Mesodermal cell (in vitro differentiated cells): Measurements from ENCODE around the gene GPR132.
A peak's percentile ranks its signal among the peaks of the same experiment; 100 is the strongest.

Source experiments
- H3K27ac ChIP-seq: 2 replicates; pipeline ENCODE4 v1.7.0; 2013; ENCODE audit warnings: mild to moderate bottlenecking, low read depth, low read length, moderate library complexity; ENCODE audit not compliant: severe bottlenecking
- H3K36me3 ChIP-seq: 2 replicates; pipeline ENCODE4 v1.7.1; 2013; ENCODE audit warnings: mild to moderate bottlenecking, low read length, moderate library complexity; ENCODE audit not compliant: control insufficient read depth, insufficient read depth
- H3K4me1 ChIP-seq: one replicate; pipeline ENCODE4 v1.7.1; 2013; ENCODE audit warnings: mild to moderate bottlenecking, low read length; ENCODE audit not compliant: insufficient read depth, control insufficient read depth, poor library complexity, severe bottlenecking
- H3K4me3 ChIP-seq: 2 replicates; pipeline ENCODE4 v1.7.0; 2013; ENCODE audit warnings: low read length, control low read depth, mild to moderate bottlenecking; ENCODE audit not compliant: insufficient read depth, poor library complexity, severe bottlenecking; ENCODE audit errors: extremely low read depth
- H3K9me3 ChIP-seq: 2 replicates; pipeline ENCODE4 v1.7.1; 2013; ENCODE audit warnings: mild to moderate bottlenecking, low read length, moderate library complexity; ENCODE audit not compliant: control insufficient read depth
- WGBS, 2 experiments: methylation state at CpG; one replicate each; pipeline ENCODE4 v1.1.5; 2013; ENCODE audit warnings: missing lambda C conversion rate in 2 of 2; ENCODE audit not compliant: insufficient coverage in 2 of 2; 5-methylcytosine and 5-hydroxymethylcytosine counted together

Gene GPR132

DNA sequence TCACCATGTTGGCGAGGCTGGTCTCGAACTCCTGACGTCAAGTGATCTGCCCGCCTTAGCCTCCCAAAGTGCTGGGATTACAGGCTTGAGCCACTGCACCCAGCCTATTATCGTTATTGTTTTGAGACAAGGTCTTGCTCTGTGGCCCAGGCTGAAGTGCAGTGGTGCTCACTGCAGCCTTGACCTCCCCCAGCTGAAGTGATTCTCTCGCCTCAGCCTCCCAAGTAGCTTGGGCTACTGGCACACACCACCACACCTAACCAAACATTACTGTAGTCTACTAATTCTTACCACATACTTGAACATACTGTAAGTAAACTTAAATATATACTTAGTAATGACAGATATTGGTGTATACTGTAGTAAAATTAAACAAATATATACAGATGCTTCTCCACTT lies 39.8 kb downstream of the GPR132 start:
- WGBS, 2 experiments = 97 to 100% methylated on average over 5 to 6 of the region's 6 CpGs
- H3K27ac ChIP-seq = no peak overlapping the region

DNA sequence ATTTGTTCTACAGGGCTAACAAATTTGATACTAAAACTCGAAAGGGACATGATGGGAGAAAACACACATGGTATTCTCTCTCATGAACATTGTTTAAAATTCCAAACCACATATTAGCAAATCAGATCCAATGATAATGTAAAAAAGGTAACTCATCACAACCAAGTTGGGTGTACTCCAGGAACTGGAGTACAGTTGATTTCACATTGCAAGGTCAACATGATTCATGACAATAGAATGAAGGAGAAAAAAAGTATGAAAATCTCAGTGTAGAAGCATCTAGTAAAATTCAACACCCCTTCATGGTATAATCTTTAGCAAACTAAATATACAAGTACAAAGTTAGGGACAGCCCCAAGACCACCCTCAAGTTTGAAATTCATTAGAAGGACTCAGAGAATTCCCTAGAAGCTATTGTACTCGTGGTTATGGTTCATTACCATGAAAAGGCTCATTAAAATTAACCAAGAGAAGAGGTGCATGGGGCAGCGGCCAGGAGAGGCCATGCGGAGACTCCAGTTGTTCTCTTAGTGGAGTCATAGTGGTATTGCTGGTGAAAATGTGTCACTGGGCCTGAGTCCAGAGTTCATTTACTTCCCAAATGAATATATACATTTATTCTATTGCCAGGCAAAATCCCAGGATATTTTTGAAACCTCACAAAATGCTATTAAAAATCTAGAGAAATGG lies 41.3 kb downstream of the GPR132 start:
- 57% methylated on average over 2 of the region's 4 CpGs; no CpG with 5 or more reads in 1 of the 2 experiments for WGBS, 2 experiments
- H3K36me3 ChIP-seq = peaks cover 5% of the 10 kb centered on the region
- no peak overlapping the region for H3K4me3 ChIP-seq
- no peaks in the 10 kb centered on the region for H3K9me3 ChIP-seq
- peaks cover 31% of the 10 kb centered on the region for H3K4me1 ChIP-seq
- H3K27ac ChIP-seq = peak overlapping the region; percentile 79

More for the DNA sequence above, 39.8 kb downstream of the GPR132 start:
- peaks cover 26% of the 10 kb centered on the region for H3K4me1 ChIP-seq
- H3K36me3 ChIP-seq = no peaks in the 10 kb centered on the region
- H3K4me3 ChIP-seq = no peak overlapping the region
- H3K9me3 ChIP-seq = no peaks in the 10 kb centered on the region

- Histone ChIP-seq H3K4me1 (peaks cover 38% of the 10 kb centered on the region), H3K9me3 (no peaks in the 10 kb centered on the region), H3K36me3 (peaks cover 12% of the 10 kb centered on the region), H3K4me3 (no peak overlapping the region), H3K27ac (no peak overlapping the region)
- 88 to 94% methylated on average over 9 to 11 of the region's 11 CpGs for WGBS, 2 experiments
Observed at GRCh38 chr14:105023144-105023543, 42.1 kb downstream of the GPR132 start.

DNA sequence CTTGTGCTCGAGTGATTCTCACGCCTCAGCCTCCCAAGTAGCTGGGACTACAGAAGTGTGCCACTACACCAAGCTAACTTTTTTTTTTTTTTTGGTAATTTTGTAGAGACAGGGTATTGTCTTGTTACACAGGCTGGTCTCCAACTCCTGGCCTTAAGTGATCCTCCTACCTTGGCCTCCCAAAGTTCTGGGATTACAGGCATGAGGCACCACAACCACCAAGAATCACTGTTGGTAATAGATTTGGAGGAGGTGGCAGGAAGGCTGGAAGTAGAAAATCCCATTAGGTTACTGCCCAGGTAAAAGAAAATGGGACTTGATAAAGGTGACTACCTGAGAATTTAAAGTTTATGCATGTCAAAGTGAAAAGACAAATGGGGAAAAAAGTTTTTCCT lies 43.0 kb downstream of the GPR132 start:
- Histone ChIP-seq H3K4me3 (peak overlapping the region; percentile 73), H3K9me3 (no peaks in the 10 kb centered on the region), H3K36me3 (peaks cover 17% of the 10 kb centered on the region), H3K4me1 (peaks cover 44% of the 10 kb centered on the region), H3K27ac (no peak overlapping the region)
- 83% methylated on average over 2 of the region's 2 CpGs; no CpG with 5 or more reads in 1 of the 2 experiments for WGBS, 2 experiments

DNA sequence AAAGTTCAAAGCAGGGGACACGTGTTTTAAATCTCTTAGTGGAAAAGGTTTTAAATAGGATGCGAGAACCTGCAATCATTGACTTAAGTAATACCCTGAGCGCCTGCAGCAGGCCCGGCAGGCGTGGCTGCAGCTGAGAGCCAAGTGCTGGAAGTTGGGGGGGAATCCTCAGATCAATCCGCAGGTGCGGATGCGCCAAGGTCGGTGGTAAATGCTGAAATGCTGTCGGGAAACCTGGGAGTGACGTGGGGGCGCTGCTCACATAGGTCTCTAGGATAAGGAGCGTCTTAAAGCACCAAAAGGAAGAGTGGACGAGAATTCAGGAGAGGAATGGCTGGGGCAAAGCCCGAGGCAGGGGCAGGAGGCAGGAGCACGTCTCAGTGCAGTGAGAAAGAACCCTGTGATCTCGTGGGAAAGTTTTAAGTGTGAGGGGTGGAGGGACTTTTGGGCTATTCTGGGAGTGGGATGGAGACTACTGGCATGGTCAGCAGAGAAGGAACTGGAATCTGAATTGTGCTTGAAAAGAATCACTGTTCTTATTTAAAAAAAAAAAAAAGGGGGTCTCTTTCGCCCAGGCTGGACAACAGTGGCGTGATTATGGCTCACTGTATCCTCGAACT lies 43.5 kb downstream of the GPR132 start:
- peak overlapping the region; percentile 78 for H3K27ac ChIP-seq
- H3K36me3 ChIP-seq = peaks cover 21% of the 10 kb centered on the region
- 1 to 14% methylated on average over 13 to 20 of the region's 20 CpGs for WGBS, 2 experiments
- H3K4me3 ChIP-seq = peak overlapping the region; percentile 73
- no peaks in the 10 kb centered on the region for H3K9me3 ChIP-seq
- peaks cover 48% of the 10 kb centered on the region for H3K4me1 ChIP-seq

DNA sequence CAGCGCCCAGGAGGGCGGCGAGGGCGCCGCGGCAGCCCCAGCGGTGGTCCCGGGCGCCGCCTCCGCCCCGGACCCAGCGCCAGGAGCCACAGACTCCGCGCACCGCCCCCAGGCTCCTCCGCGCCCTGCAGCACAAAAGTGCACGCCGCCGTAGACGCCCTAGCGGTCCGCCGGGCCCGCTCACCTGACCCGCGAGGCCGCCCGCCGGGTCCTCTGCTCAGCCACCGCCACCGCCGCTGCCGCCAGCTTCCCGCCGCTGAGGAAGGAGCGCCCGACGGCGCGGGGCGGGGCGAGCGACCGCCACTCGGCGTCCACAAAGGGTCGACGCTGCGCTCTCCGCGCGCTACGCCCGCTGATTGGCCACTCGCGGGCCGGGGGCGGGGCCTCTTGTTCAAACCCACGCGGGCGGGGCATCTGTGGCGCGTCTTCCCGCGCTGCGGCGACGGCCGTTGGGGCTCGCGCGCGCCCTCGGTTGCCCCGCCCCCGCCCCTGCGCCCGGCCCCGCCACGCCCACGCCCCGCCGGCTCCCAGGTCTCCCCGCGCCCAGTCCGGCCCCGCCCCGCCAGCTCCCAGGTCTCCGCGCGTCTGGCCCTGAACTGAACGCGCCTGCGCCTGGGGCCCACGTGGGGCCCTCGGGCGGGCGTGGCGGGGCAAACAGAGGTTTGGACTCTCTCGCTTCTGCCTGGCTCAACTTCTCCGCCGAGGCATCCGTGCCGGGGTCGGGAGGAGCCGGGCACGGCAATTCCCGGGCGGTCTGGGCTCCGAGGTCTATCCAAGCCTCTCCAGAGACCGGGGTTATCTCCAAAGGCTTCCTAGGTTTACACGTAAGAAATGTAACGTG lies 44.2 kb downstream of the GPR132 start, which contains the start of gene CDCA4:
Gene CDCA4, minus strand, starts transcription at position 269 of the 841 bp plus-strand sequence. CDS start 9,154 bp downstream, outside the sequence.
- Histone ChIP-seq H3K36me3 (peaks cover 29% of the 10 kb centered on the region), H3K4me3 (peak within 1 kb of the TSS; percentile 76), H3K4me1 (peaks cover 48% of the 10 kb centered on the region), H3K9me3 (no peaks in the 10 kb centered on the region), H3K27ac (peak within 1 kb of the TSS; percentile 83)
- 0 to 1% methylated on average over 61 to 83 of the region's 115 CpGs for WGBS, 2 experiments

GRCh38 chr14:105019861-105020814 lies 45.1 kb downstream of the GPR132 start:
- 3 to 5% methylated on average over 64 to 70 of the region's 75 CpGs for WGBS, 2 experiments
- Histone ChIP-seq H3K27ac (peak overlapping the region; percentile 83), H3K36me3 (peaks cover 33% of the 10 kb centered on the region), H3K4me3 (peak overlapping the region; percentile 76), H3K9me3 (no peaks in the 10 kb centered on the region), H3K4me1 (peaks cover 53% of the 10 kb centered on the region)

DNA sequence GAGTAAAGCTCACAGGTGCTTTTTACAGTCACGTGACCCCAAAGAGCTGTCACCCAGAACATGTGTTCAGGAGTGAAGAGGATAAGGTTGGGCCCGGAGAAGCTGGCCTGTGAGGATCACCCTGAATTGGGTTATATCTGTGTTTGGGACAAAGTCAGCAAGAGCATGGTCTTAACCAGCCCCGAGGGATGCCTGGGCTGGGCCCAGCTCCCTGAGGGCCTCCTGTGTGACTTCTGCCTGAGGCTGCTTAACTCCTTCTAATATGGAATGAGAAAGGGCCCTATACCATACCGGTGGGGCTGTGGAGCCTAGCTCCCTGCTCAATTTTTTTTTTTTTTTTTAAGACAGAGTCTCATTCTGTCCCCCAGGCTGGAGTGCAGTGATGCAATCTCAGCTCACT lies 46.8 kb downstream of the GPR132 start:
- Histone ChIP-seq H3K4me1 (peaks cover 39% of the 10 kb centered on the region), H3K27ac (no peak overlapping the region), H3K4me3 (no peak overlapping the region), H3K9me3 (no peaks in the 10 kb centered on the region), H3K36me3 (peaks cover 42% of the 10 kb centered on the region)
- WGBS, 2 experiments = 90 to 100% methylated on average over 2 to 3 of the region's 4 CpGs

DNA sequence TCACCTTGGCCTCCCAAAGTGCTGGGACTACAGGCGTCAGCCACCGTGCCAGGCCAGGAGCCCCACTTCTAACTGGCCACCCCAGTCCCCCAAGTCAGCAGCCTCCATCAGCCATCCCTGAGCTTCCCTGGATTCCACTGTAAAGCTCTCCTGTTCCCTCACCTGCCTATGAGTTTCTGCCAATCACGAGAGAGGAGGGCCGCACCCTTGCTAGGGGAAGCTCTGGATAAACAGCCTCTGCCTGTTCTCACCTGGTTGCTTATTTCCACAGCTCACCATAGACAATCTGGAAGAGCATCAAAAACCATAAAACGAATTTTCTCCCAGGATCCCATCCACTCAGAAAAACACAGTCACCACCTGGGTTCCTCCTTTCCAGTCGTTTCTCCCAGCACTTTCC lies 49.3 kb downstream of the GPR132 start:
- peaks cover 66% of the 10 kb centered on the region for H3K36me3 ChIP-seq
- WGBS, 2 experiments = 96 to 97% methylated on average over 5 of the region's 6 CpGs
- peaks cover 34% of the 10 kb centered on the region for H3K4me1 ChIP-seq
- no peak overlapping the region for H3K27ac ChIP-seq
- H3K9me3 ChIP-seq = no peaks in the 10 kb centered on the region
- H3K4me3 ChIP-seq = no peak overlapping the region

GRCh38 chr14:105015242-105015641 lies 50.0 kb downstream of the GPR132 start:
- H3K27ac ChIP-seq = no peak overlapping the region
- 87 to 97% methylated on average over 6 to 8 of the region's 9 CpGs for WGBS, 2 experiments
- H3K9me3 ChIP-seq = no peaks in the 10 kb centered on the region
- H3K36me3 ChIP-seq = peaks cover 73% of the 10 kb centered on the region
- H3K4me1 ChIP-seq = peaks cover 34% of the 10 kb centered on the region
- no peak overlapping the region for H3K4me3 ChIP-seq
